ENCODE results near the gene MRPL55. TPM values are rescaled to one million over a fixed set of nuclear protein-coding genes. Genes with fewer than 3 reads are reported as not detected.

MRPL55 gene
- total RNA-seq, 1 experiment from 2014 or later, result 57.1 TPM

GRCh38 chr1:228081144-228081543 lies 28.0 kb downstream of the MRPL55 start:
- ChIA-PET CTCF (interaction anchor here (1.3 kb wide), 1 partner anchor 10 kb away, joined by 3 read pairs; no protein-coding TSS in a partner anchor), RAD21 (ENCODE audit: low non-redundant PET in 1 of 2, low total read pairs in 2 of 2, uncharacterized antibody in 2 of 2, unreplicated experiment in 2 of 2) (interaction anchor here in 1 of 2 experiments (2.1 kb wide), 1 partner anchor 81 kb away, joined by 4 read pairs; no protein-coding TSS in a partner anchor), POLR2A (interaction anchor here (1.1 kb wide), 1 partner anchor 82 kb away, joined by 3 read pairs; no protein-coding TSS in a partner anchor)
- Histone ChIP-seq H3K4me1 (ENCODE audit: control insufficient read depth in 1 of 2, insufficient read depth in 2 of 2, low read length in 2 of 2) (peaks cover 8 to 34% of the 10 kb centered on the region in 2 experiments; a peak in 3 of 4 replicates), H4K20me1 (ENCODE audit: insufficient read depth) (peaks cover 17% of the 10 kb centered on the region), H3K9me2 (ENCODE audit: insufficient read depth) (no peaks in the 10 kb centered on the region), H3K9me3 (ENCODE audit: control insufficient read depth in 1 of 2, insufficient read depth in 1 of 2, low read depth in 1 of 2, low read length in 2 of 2) (no peaks in the 10 kb centered on the region), H3K79me2 (ENCODE audit: insufficient read depth, low read length) (peaks cover 68% of the 10 kb centered on the region), H3K4me2 (ENCODE audit: low read length) (peak overlapping the region; percentile 96), H3K4me3 (replicated peaks in 1 of 2; ENCODE audit: low read depth in 1 of 2, low read length in 2 of 2) (peak overlapping the region; percentile 94 to 99), H3K9ac (ENCODE audit: low read length) (peak overlapping the region; percentile 100), H3K27me3 (ENCODE audit: insufficient read depth, low read length) (no peaks in the 10 kb centered on the region), H3K27ac (ENCODE audit: low read depth, low read length) (peak overlapping the region; percentile 92), H2AFZ (ENCODE audit: low read depth, low read length, poor library complexity, severe bottlenecking) (no peak overlapping the region), H3K36me3 (ENCODE audit: control insufficient read depth in 1 of 2, insufficient read depth in 2 of 2, low read length in 2 of 2) (peaks cover 0 to 15% of the 10 kb centered on the region in 2 experiments; a peak in 1 of 4 replicates)
- intact Hi-C loops (cut with micrococcal nuclease), result no loop called here
- DNase-seq (ENCODE audit: low read depth, low spot score) (no peak), ATAC-seq (no peak)
- BruUV-seq (replicated peaks), result no TSS peak
- no peak for TF ChIP-seq TCF7L2 (IDR thresholded peaks at IDR 0.05; ENCODE audit: borderline replicate concordance, extremely low read depth, insufficient read depth, insufficient read length)
- TF ChIP-seq POLR2A (IDR thresholded peaks at IDR 0.05; ENCODE audit: borderline replicate concordance, extremely low read depth, insufficient read depth, insufficient read length), result no peak
- TF ChIP-seq CBX3 (IDR thresholded peaks at IDR 0.05; ENCODE audit: low read depth), result no peak
- TF ChIP-seq SRF (IDR thresholded peaks at IDR 0.05; ENCODE audit: low read depth), result no peak
- no peak for TF ChIP-seq EZH2phosphoT487 (IDR thresholded peaks at IDR 0.05; ENCODE audit: borderline replicate concordance)
- no peak for TF ChIP-seq REST (IDR thresholded peaks at IDR 0.05; ENCODE audit: low read depth)
- no peak for TF ChIP-seq EZH2 (IDR thresholded peaks at IDR 0.05)
- no peak for TF ChIP-seq JUND (IDR thresholded peaks at IDR 0.05)
- no peak for TF ChIP-seq CEBPB (IDR thresholded peaks at IDR 0.05; ENCODE audit: low read depth)
- no peak for TF ChIP-seq ZNF274 (IDR thresholded peaks at IDR 0.05; ENCODE audit: low read depth, low read length)
- no peak for TF ChIP-seq CTCF (IDR thresholded peaks at IDR 0.05 in 2 of 3, conservative IDR thresholded peaks at IDR 0.05 in 1 of 3; ENCODE audit: borderline replicate concordance in 1 of 3, insufficient read depth in 1 of 3, low read depth in 2 of 3, low read length in 2 of 3)
- no peak for TF ChIP-seq ATF3 (IDR thresholded peaks at IDR 0.05)
- TF ChIP-seq SIN3A (IDR thresholded peaks at IDR 0.05; ENCODE audit: low read depth), result no peak
- no peak for TF ChIP-seq RAD21 (IDR thresholded peaks at IDR 0.05; ENCODE audit: low read depth)
- no peak for TF ChIP-seq ZFX (IDR thresholded peaks at IDR 0.05)
- no peak for TF ChIP-seq ELF1 (IDR thresholded peaks at IDR 0.05; ENCODE audit: borderline replicate concordance, low read depth)
- TF ChIP-seq SP1 (IDR thresholded peaks at IDR 0.05; ENCODE audit: low read depth), result no peak
- TF ChIP-seq FOSL1 (IDR thresholded peaks at IDR 0.05; ENCODE audit: low read depth), result no peak
- TF ChIP-seq POLR2AphosphoS5 (IDR thresholded peaks at IDR 0.05; ENCODE audit: low read depth, low read length), result no peak
- TF ChIP-seq YY1 (IDR thresholded peaks at IDR 0.05; ENCODE audit: extremely low read depth, insufficient replicate concordance, low read depth, low read length), result no peak

Measured in HCT116 (cell line).